Uterus (tissue), 4 donors: Measurements from ENCODE around the gene FMNL2. TPM values are rescaled to one million over a fixed set of nuclear protein-coding genes. Genes with fewer than 3 reads are reported as not detected.

ENCODE experiments used
- DNase-seq, 2 donors: peaks; one replicate each; pipeline ENCODE4 v3.0.0-alpha.2; 2019 to 2020
- H3K27ac ChIP-seq, 2 donors: fragments of 200-600 bp; sonication (generic); 1 replicate in 1 of 2; 2 replicates in 1 of 2; pipeline ENCODE4 v1.5.1; 2016 to 2018
- H3K27me3 ChIP-seq, 2 donors: fragments of 200-600 bp; sonication (generic); one replicate each; pipeline ENCODE4 v1.5.1; 2018 to 2019; ENCODE audit warnings: control low read depth in 1 of 2
- H3K36me3 ChIP-seq, 2 donors: fragments of 200-600 bp; sonication (generic); one replicate each; pipeline ENCODE4 v1.5.1; 2019; ENCODE audit warnings: control low read depth in 1 of 2
- H3K4me1 ChIP-seq, 2 donors: fragments of 200-600 bp; sonication (generic); one replicate each; pipeline ENCODE4 v1.5.1; 2018 to 2019; ENCODE audit warnings: control low read depth in 1 of 2
- H3K4me3 ChIP-seq, 2 donors: fragments of 200-600 bp; sonication (generic); 1 replicate in 1 of 2; 2 replicates in 1 of 2; pipeline ENCODE4 v1.5.1; 2018 to 2019; ENCODE audit warnings: mild to moderate bottlenecking in 1 of 2
- H3K9me3 ChIP-seq, 2 donors: fragments of 200-600 bp; sonication (generic); one replicate each; pipeline ENCODE4 v1.5.1; 2019; ENCODE audit warnings: control low read depth in 1 of 2
- POLR2A ChIP-seq, 2 donors: fragments of 450-650 bp; IDR thresholded peaks; one replicate each; pipeline ENCODE4 v1.6.1; 2016; ENCODE audit warnings: antibody characterized with exemption in 2 of 2, mild to moderate bottlenecking in 1 of 2, moderate library complexity in 1 of 2
- intact Hi-C: fragments of 100-400 bp; cut with DNase I; formaldehyde crosslinking; loops from one replicate; pipeline ENCODE4 v1.15.1; 2023; ENCODE audit warnings: low total_unique reads
- total RNA-seq, 4 donors: library from RNA; depleted of rRNA in 3 of 4; stranded (reverse); fragments of >200 nt in 3 of 4; gene quantifications; one replicate each; pipeline versions ENCODE4 v1.1.0 to v1.2.4, GENCODE V29; 2014 to 2023
- TF ChIP-seq, protein P1 (sequence below), 4 experiments: fragments of 200-600 bp in 2 of 4; fragments of 450-650 bp in 2 of 4; sonication (generic) in 2 of 4; IDR thresholded peaks; one replicate each; pipeline ENCODE4 v1.5.1; 2016 to 2019; ENCODE audit warnings: antibody characterized with exemption in 4 of 4, mild to moderate bottlenecking in 2 of 4, moderate library complexity in 1 of 4
- donor health status: DM: yes; HTN: yes; CAD: no.

FMNL2 gene
- total RNA-seq, 4 donors from 2014 or later, result 10.0 to 66.9 (median 33.4) TPM

DNA sequence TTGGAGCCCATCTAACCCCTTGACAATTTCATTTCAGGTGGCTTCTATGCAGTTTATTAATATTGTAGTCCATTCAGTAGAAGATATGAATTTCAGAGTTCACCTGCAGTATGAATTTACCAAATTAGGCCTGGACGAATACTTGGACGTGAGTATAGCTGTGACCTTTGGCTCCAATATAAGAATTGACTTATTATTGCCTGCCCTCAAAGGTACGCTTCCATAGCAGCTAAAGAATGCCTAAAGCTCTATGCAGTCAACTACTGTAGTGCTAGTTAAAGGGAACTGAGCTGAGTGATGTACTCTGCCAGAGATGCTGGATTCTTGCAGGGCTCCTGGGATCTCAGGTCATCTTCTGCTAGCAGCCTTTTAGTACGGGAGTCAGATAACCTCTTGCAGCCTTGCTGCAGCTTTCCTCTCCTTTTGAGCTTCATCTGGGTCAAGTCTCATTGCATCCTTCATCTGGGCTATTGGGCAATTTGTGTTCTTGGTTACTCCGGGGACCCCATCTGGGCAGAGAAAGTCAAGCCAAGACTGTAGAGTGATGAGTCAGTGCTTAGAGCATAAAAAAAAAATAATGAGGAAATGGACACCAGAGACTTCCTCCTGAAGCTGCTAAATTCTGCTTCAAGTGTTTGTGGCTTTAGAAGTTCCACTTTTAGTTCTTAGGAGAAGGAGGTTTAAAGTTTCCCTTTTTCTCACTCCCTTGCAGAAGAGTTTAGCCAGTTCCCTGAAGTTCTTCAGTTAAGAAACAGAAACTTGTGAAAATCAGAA lies 276.7 kb downstream of the FMNL2 start:
- intact Hi-C loops, result no loop called here
- no peak overlapping the region for H3K4me3 ChIP-seq
- no peaks in the 10 kb centered on the region for H3K9me3 ChIP-seq
- H3K4me1 ChIP-seq, result no peaks in the 10 kb centered on the region
- H3K27me3 ChIP-seq, result no peaks in the 10 kb centered on the region
- no peak overlapping the region for H3K27ac ChIP-seq
- H3K36me3 ChIP-seq, result no peaks in the 10 kb centered on the region
- TF ChIP-seq, protein P1, sequence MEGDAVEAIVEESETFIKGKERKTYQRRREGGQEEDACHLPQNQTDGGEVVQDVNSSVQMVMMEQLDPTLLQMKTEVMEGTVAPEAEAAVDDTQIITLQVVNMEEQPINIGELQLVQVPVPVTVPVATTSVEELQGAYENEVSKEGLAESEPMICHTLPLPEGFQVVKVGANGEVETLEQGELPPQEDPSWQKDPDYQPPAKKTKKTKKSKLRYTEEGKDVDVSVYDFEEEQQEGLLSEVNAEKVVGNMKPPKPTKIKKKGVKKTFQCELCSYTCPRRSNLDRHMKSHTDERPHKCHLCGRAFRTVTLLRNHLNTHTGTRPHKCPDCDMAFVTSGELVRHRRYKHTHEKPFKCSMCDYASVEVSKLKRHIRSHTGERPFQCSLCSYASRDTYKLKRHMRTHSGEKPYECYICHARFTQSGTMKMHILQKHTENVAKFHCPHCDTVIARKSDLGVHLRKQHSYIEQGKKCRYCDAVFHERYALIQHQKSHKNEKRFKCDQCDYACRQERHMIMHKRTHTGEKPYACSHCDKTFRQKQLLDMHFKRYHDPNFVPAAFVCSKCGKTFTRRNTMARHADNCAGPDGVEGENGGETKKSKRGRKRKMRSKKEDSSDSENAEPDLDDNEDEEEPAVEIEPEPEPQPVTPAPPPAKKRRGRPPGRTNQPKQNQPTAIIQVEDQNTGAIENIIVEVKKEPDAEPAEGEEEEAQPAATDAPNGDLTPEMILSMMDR (IDR thresholded peaks at IDR 0.05), result no peak
- no peak for TF ChIP-seq POLR2A (IDR thresholded peaks at IDR 0.05)
- peak; percentile 46 to 59 for DNase-seq

DNA sequence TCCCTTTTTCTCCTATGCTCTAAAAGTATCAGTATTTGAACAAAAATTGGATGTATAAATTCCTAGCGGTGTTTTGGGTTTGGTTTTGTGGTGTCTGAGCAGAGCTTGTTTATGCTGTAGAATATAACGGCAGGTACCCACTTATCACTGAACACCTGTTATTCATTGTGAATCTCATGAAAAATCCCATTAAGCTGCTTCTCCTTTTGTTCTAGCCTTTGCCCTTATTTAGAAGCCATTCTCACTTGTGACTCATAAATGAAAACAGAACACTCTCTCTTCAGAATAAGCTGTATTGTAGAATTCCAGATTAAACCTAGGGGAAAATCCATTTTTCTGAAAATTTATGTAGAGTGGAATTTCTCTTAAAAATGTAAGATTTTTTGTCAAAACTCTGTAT lies 278.3 kb downstream of the FMNL2 start:
- no peak for DNase-seq
- Histone ChIP-seq H3K36me3 (no peaks in the 10 kb centered on the region), H3K27me3 (no peaks in the 10 kb centered on the region), H3K4me1 (no peaks in the 10 kb centered on the region), H3K9me3 (no peaks in the 10 kb centered on the region), H3K27ac (no peak overlapping the region), H3K4me3 (no peak overlapping the region)
- no peak for TF ChIP-seq POLR2A (IDR thresholded peaks at IDR 0.05)
- TF ChIP-seq, protein P1 (IDR thresholded peaks at IDR 0.05), result no peak
- intact Hi-C loops, result no loop called here

DNA sequence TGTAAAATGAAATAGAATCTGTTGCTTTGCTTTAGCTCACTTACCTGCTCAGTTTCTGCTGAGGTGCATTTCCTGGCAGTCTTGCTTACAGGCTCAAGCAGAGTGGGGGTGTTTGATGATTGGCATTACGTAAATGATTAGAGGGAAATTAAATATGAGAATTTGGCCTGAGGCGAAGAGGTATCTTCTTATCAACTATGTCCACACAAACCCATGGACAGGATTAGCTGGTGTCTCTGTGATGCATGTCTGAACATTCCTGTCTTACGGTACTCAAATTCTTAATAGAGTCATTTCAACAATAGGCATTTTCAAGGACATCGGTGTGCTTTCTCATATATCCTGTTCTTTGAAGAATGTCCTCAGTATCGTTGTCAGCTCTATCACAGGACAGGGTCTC lies 280.2 kb downstream of the FMNL2 start:
- Histone ChIP-seq H3K27ac (no peak overlapping the region), H3K9me3 (no peaks in the 10 kb centered on the region), H3K4me3 (no peak overlapping the region), H3K4me1 (no peaks in the 10 kb centered on the region), H3K36me3 (no peaks in the 10 kb centered on the region), H3K27me3 (no peaks in the 10 kb centered on the region)
- intact Hi-C loops, result no loop called here
- no peak for DNase-seq
- no peak for TF ChIP-seq POLR2A (IDR thresholded peaks at IDR 0.05)
- TF ChIP-seq, protein P1 (IDR thresholded peaks at IDR 0.05), result no peak

DNA sequence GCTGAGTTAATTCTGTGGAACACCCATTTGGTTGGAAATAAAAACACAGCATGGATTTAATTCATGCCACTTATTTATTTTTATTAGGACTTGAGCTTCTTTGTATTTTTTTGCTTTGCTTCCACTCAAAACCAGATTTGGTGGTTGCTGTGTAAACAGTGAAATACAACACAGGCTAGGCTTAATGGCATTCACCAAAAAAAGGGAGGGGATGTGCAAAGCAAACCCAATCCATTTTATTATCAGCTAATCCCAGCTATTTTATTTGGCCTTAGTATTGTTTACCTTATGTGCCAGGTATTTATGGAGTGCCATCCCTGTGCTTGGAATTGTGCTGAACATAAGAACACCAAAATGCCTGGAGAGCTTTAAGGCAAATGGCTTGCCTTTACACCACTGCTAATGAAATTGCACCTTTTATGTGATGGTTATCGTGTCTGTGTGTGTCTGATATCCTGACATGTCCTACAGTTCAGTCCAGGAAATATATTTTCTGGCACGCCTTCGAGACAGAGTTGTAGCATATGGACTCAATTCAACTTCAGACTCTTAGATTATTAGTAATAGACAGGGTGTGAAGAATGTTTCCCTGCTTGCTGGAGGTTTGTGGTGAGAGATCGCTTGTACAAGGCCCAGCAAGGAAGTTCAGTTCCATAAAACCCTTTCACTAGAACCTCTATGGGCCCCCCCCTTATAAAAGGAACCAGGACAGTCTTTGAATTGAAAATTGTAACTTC lies 282.6 kb downstream of the FMNL2 start:
- no peaks in the 10 kb centered on the region for H3K4me1 ChIP-seq
- TF ChIP-seq, protein P1 (IDR thresholded peaks at IDR 0.05), result no peak
- TF ChIP-seq POLR2A (IDR thresholded peaks at IDR 0.05), result no peak
- no peaks in the 10 kb centered on the region for H3K36me3 ChIP-seq
- intact Hi-C loops, result no loop called here
- H3K9me3 ChIP-seq, result no peaks in the 10 kb centered on the region
- no peak overlapping the region for H3K4me3 ChIP-seq
- no peak overlapping the region for H3K27ac ChIP-seq
- H3K27me3 ChIP-seq, result no peaks in the 10 kb centered on the region
- DNase-seq, result no peak

DNA sequence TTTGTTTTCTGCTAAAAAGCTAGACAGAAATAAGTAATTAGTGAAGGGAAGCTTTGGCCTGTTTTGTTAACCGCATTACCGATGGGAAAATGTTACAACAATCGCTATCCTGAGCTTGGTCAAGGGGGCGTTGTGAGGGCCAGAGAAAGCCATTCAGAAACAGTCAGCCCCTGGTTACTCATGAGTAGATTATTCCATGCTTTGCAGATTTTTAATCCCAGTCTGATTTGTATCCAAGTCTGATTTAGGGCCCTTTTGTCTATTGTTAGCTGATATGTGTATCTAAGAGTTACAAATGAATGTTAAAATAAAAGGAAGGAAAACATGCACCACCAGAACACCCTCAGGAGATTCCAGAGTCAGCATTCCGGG lies 283.2 kb downstream of the FMNL2 start:
- intact Hi-C loops, result no loop called here
- DNase-seq, result no peak
- TF ChIP-seq, protein P1 (IDR thresholded peaks at IDR 0.05), result no peak
- Histone ChIP-seq H3K4me3 (no peak overlapping the region), H3K27me3 (no peaks in the 10 kb centered on the region), H3K9me3 (no peaks in the 10 kb centered on the region), H3K27ac (no peak overlapping the region), H3K4me1 (no peaks in the 10 kb centered on the region), H3K36me3 (no peaks in the 10 kb centered on the region)
